GM23338 (cell line): ENCODE data around the gene CDHR5. TPM values are rescaled to one million over a fixed set of nuclear protein-coding genes. Genes with fewer than 3 reads are reported as not detected.

Source experiments
- ATAC-seq: fragments of 200-7000 bp; cut with Tn5 transposase; 3 replicates; pipeline ENCODE4 v1.9.1; 2020
- DNase-seq: peaks from one replicate; pipeline ENCODE4 v3.0.0-alpha.2; 2015; ENCODE audit warnings: low spot score
- H2AFZ ChIP-seq: fragments of 200-600 bp; sonication (generic); 2 replicates; pipeline ENCODE4 v1.8.0; 2016; ENCODE audit warnings: antibody characterized with exemption, mild to moderate bottlenecking, moderate library complexity
- H3F3A ChIP-seq: fragments of 200-600 bp; sonication (generic); replicated peaks from 2 replicates; pipeline ENCODE4 v1.8.0; 2017; ENCODE audit warnings: antibody characterized with exemption, mixed run types, low read depth
- H3K27ac ChIP-seq: fragments of 200-600 bp; sonication (generic); 2 replicates; pipeline ENCODE4 v1.6.1; 2016; ENCODE audit warnings: low read depth
- H3K27me3 ChIP-seq: fragments of 200-600 bp; sonication (generic); 2 replicates; pipeline ENCODE4 v1.8.0; 2016; ENCODE audit warnings: mild to moderate bottlenecking, mixed run types, moderate library complexity; ENCODE audit not compliant: insufficient read depth
- H3K36me3 ChIP-seq: fragments of 200-600 bp; sonication (generic); 2 replicates; pipeline ENCODE4 v1.8.0; 2016; ENCODE audit warnings: mild to moderate bottlenecking; ENCODE audit not compliant: insufficient read depth
- H3K4me1 ChIP-seq: fragments of 200-600 bp; sonication (generic); 2 replicates; pipeline ENCODE4 v1.8.0; 2016; ENCODE audit warnings: mild to moderate bottlenecking, moderate library complexity; ENCODE audit not compliant: insufficient read depth
- H3K4me2 ChIP-seq: fragments of 200-600 bp; sonication (generic); 2 replicates; pipeline ENCODE4 v1.7.1; 2017; ENCODE audit warnings: mixed run types
- H3K4me3 ChIP-seq: fragments of 200-600 bp; sonication (generic); 2 replicates; pipeline ENCODE4 v1.6.1; 2016; ENCODE audit warnings: mixed run types
- H3K79me2 ChIP-seq: fragments of 200-600 bp; sonication (generic); replicated peaks from 2 replicates; pipeline ENCODE4 v1.8.0; 2017; ENCODE audit warnings: mild to moderate bottlenecking; ENCODE audit not compliant: insufficient read depth
- H3K9me2 ChIP-seq: fragments of 200-600 bp; sonication (generic); 2 replicates; pipeline ENCODE4 v1.8.0; 2017; ENCODE audit not compliant: insufficient read depth
- H4K20me1 ChIP-seq: fragments of 200-600 bp; sonication (generic); replicated peaks from 2 replicates; pipeline ENCODE4 v1.8.0; 2017; ENCODE audit warnings: mild to moderate bottlenecking; ENCODE audit not compliant: insufficient read depth
- H3K27ac Mint-ChIP-seq: 2 replicates; pipeline ENCODE4 v1.8.0; 2020; ENCODE audit warnings: inconsistent platforms, mild to moderate bottlenecking, moderate library complexity, mixed read lengths
- H3K27me3 Mint-ChIP-seq: 3 replicates; pipeline ENCODE4 v1.8.0; 2022; ENCODE audit warnings: low read depth, mild to moderate bottlenecking, moderate library complexity, mixed read lengths, inconsistent platforms; ENCODE audit not compliant: insufficient read depth, poor library complexity
- H3K36me3 Mint-ChIP-seq: 3 replicates; pipeline ENCODE4 v1.8.0; 2021; ENCODE audit warnings: low read depth, mild to moderate bottlenecking, inconsistent platforms, moderate library complexity, mixed read lengths
- H3K4me1 Mint-ChIP-seq: 3 replicates; pipeline ENCODE4 v1.8.0; 2020; ENCODE audit warnings: mild to moderate bottlenecking, inconsistent platforms, mixed read lengths
- H3K4me3 Mint-ChIP-seq: 3 replicates; pipeline ENCODE4 v1.8.0; 2021; ENCODE audit warnings: moderate library complexity, mild to moderate bottlenecking, inconsistent platforms, mixed read lengths
- H3K9me3 Mint-ChIP-seq: 3 replicates; pipeline ENCODE4 v1.8.0; 2020; ENCODE audit warnings: moderate library complexity, mild to moderate bottlenecking, inconsistent platforms, mixed read lengths
- CREB1 ChIP-seq: fragments of 250-450 bp; sonication (Bioruptor Pico); IDR thresholded peaks from 2 replicates; pipeline ENCODE4 v1.5.0; 2020; ENCODE audit warnings: low read depth, mild to moderate bottlenecking, moderate library complexity
- EZH2 ChIP-seq: fragments of 200-600 bp; sonication (generic); IDR thresholded peaks from one replicate; pipeline ENCODE4 v1.8.0; 2017; ENCODE audit warnings: antibody characterized with exemption, mild to moderate bottlenecking, low read depth; ENCODE audit not compliant: unreplicated experiment
- EZH2phosphoT487 ChIP-seq: fragments of 200-600 bp; sonication (generic); IDR thresholded peaks from one replicate; pipeline ENCODE4 v1.8.1; 2018; ENCODE audit warnings: antibody characterized with exemption; ENCODE audit not compliant: unreplicated experiment
- JUNB ChIP-seq: IDR thresholded peaks from one replicate; pipeline ENCODE4 v1.6.1; 2016; ENCODE audit warnings: antibody characterized with exemption; ENCODE audit not compliant: unreplicated experiment
- NANOG ChIP-seq: IDR thresholded peaks from 2 replicates; pipeline ENCODE4 v1.6.1; 2016; ENCODE audit warnings: antibody characterized with exemption, borderline replicate concordance
- STAT1 ChIP-seq: IDR thresholded peaks from one replicate; pipeline ENCODE4 v1.6.1; 2016; ENCODE audit warnings: antibody characterized with exemption; ENCODE audit not compliant: unreplicated experiment
- ZNF331 ChIP-seq: fragments of 250-450 bp; sonication (Bioruptor Pico); IDR thresholded peaks from 2 replicates; pipeline ENCODE4 v1.5.0; 2020; ENCODE audit warnings: low read depth, mild to moderate bottlenecking, moderate library complexity
- polyA plus RNA-seq: library from polyadenylated mRNA; unstranded; fragments of >200 nt; fragmentation: Nextera tagmentation; extraction: Ambion mirVana; gene quantifications from 2 replicates; pipeline ENCODE4 v1.2.1, GENCODE V29; 2016
- total RNA-seq: library from RNA; depleted of rRNA; stranded (reverse); fragments of >200 nt; shearing (Covaris generic); gene quantifications from 2 replicates; pipeline ENCODE4 v1.2.3, GENCODE V29; 2014
- TF ChIP-seq, protein P1 (sequence below), 2 experiments: fragments of 200-600 bp in 1 of 2; sonication (generic) in 1 of 2; conservative IDR thresholded peaks; 2 replicates each; pipeline versions ENCODE4 v1.5.1 to v1.6.1; 2016 to 2017; ENCODE audit warnings: antibody characterized with exemption in 2 of 2, low read depth in 2 of 2, mild to moderate bottlenecking in 2 of 2, moderate library complexity in 1 of 2
- TF ChIP-seq, protein P2 (sequence below): IDR thresholded peaks from one replicate; pipeline ENCODE4 v1.6.1; 2018; ENCODE audit warnings: antibody characterized with exemption; ENCODE audit not compliant: unreplicated experiment

Gene CDHR5
- total and polyA plus RNA-seq, 2 experiments from 2014 or later, result not detected

DNA sequence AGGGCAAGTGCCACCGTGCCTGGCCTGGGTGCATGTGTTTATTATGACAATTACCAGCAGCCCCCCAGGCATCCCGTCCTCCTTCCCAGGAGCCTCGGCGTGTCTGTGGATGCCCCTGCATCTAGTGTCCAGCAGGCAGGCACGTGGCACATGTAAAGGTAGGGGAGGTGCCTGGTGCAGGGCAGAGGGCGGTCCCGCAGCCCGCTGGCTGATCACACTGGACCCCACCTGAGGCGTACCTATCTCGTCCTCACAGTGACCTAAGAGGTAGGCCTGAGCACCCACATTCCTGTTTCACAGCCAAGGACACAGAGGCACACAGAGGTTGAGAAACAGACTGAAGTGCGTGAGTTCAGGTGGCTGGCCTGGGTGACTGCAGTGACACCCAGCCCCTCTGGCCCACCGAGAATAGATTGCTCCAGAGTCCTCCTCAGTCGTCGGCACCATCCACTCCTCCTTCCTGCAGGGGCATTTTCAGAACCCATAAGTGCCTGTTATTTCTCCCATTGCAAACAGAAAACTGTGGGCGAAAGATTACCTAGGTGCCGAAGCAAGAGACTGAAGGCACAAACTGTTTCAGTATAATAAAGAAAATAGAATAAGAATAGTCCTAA lies 51.5 kb downstream of the CDHR5 start:
- Histone ChIP-seq H3K4me3 (no peak overlapping the region), H3K79me2 (peaks cover 16% of the 10 kb centered on the region), H3K36me3 (no peaks in the 10 kb centered on the region), H3F3A (peaks cover 13% of the 10 kb centered on the region; the same call in 1 of the 2 replicates), H3K27ac (no peak overlapping the region), H3K4me2 (no peak overlapping the region), H4K20me1 (peaks cover 14% of the 10 kb centered on the region), H3K9me2 (no peaks in the 10 kb centered on the region), H3K4me1 (peaks cover 21% of the 10 kb centered on the region), H2AFZ (no peak overlapping the region), H3K27me3 (peaks cover 33% of the 10 kb centered on the region)
- no peaks in the 10 kb centered on the region; the same call in 2 of the 3 replicates for H3K36me3 Mint-ChIP-seq
- ATAC-seq, result no peak
- no peak overlapping the region for H3K27ac Mint-ChIP-seq
- H3K4me3 Mint-ChIP-seq, result no peak overlapping the region
- DNase-seq, result no peak
- peaks cover 31% of the 10 kb centered on the region for H3K27me3 Mint-ChIP-seq
- H3K4me1 Mint-ChIP-seq, result peaks cover 29% of the 10 kb centered on the region
- no peak for TF ChIP-seq STAT1
- no peaks in the 10 kb centered on the region; the same call in 2 of the 3 replicates for H3K9me3 Mint-ChIP-seq

DNA sequence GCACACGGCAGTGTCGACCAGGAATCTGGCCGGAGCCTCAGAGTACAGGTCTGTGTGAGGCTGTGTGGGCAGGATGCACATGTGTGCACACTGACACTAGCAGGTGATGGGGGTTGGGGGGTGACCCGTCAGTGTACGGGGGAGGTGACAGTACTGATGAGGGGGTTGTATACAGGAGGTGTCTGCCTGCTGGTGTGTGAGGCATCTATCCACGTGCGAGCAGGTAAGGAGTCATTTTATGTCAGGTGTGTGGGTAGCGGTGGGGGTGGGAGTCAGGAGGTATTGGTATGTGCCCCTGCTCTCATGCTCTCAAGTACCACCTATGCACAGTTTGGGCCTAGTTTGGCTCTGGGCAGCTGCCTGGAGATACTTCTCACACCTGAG lies 53.0 kb downstream of the CDHR5 start:
- no peak overlapping the region for H2AFZ ChIP-seq
- peaks cover 1% of the 10 kb centered on the region for H3K79me2 ChIP-seq
- H4K20me1 ChIP-seq, result no peaks in the 10 kb centered on the region; the same call in none of the 2 replicates
- H3K4me2 ChIP-seq, result peak overlapping the region; percentile 60; the same call in 1 of the 2 replicates
- peaks cover 33% of the 10 kb centered on the region for H3K27me3 ChIP-seq
- H3K4me3 ChIP-seq, result no peak overlapping the region
- H3K36me3 Mint-ChIP-seq, result no peaks in the 10 kb centered on the region
- peaks cover 11% of the 10 kb centered on the region; the same call in 1 of the 2 replicates for H3K4me1 ChIP-seq
- no peaks in the 10 kb centered on the region for H3K36me3 ChIP-seq
- H3K27me3 Mint-ChIP-seq, result peaks cover 36% of the 10 kb centered on the region
- no peak overlapping the region for H3K27ac Mint-ChIP-seq
- H3K4me3 Mint-ChIP-seq, result peak overlapping the region; percentile 27; the same call in 2 of the 3 replicates
- no peaks in the 10 kb centered on the region for H3K9me3 Mint-ChIP-seq
- TF ChIP-seq, protein P1, sequence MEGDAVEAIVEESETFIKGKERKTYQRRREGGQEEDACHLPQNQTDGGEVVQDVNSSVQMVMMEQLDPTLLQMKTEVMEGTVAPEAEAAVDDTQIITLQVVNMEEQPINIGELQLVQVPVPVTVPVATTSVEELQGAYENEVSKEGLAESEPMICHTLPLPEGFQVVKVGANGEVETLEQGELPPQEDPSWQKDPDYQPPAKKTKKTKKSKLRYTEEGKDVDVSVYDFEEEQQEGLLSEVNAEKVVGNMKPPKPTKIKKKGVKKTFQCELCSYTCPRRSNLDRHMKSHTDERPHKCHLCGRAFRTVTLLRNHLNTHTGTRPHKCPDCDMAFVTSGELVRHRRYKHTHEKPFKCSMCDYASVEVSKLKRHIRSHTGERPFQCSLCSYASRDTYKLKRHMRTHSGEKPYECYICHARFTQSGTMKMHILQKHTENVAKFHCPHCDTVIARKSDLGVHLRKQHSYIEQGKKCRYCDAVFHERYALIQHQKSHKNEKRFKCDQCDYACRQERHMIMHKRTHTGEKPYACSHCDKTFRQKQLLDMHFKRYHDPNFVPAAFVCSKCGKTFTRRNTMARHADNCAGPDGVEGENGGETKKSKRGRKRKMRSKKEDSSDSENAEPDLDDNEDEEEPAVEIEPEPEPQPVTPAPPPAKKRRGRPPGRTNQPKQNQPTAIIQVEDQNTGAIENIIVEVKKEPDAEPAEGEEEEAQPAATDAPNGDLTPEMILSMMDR (conservative IDR thresholded peaks at IDR 0.05; ENCODE audit: low read depth in 2 of 2), result no peak
- TF ChIP-seq EZH2phosphoT487, result no peak
- TF ChIP-seq JUNB, result no peak
- TF ChIP-seq NANOG, result no peak
- TF ChIP-seq, protein P2, sequence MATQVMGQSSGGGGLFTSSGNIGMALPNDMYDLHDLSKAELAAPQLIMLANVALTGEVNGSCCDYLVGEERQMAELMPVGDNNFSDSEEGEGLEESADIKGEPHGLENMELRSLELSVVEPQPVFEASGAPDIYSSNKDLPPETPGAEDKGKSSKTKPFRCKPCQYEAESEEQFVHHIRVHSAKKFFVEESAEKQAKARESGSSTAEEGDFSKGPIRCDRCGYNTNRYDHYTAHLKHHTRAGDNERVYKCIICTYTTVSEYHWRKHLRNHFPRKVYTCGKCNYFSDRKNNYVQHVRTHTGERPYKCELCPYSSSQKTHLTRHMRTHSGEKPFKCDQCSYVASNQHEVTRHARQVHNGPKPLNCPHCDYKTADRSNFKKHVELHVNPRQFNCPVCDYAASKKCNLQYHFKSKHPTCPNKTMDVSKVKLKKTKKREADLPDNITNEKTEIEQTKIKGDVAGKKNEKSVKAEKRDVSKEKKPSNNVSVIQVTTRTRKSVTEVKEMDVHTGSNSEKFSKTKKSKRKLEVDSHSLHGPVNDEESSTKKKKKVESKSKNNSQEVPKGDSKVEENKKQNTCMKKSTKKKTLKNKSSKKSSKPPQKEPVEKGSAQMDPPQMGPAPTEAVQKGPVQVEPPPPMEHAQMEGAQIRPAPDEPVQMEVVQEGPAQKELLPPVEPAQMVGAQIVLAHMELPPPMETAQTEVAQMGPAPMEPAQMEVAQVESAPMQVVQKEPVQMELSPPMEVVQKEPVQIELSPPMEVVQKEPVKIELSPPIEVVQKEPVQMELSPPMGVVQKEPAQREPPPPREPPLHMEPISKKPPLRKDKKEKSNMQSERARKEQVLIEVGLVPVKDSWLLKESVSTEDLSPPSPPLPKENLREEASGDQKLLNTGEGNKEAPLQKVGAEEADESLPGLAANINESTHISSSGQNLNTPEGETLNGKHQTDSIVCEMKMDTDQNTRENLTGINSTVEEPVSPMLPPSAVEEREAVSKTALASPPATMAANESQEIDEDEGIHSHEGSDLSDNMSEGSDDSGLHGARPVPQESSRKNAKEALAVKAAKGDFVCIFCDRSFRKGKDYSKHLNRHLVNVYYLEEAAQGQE, result no peak
- no peak for TF ChIP-seq ZNF331 (CRISPR knock-in tag)
- no peak for TF ChIP-seq EZH2
- TF ChIP-seq CREB1 (CRISPR knock-in tag), result no peak
- peaks cover 21% of the 10 kb centered on the region for H3K4me1 Mint-ChIP-seq
- H3F3A ChIP-seq, result peaks cover 2% of the 10 kb centered on the region; the same call in 1 of the 2 replicates
- no peak for DNase-seq
- ATAC-seq, result no peak
- no peak overlapping the region for H3K27ac ChIP-seq
- H3K9me2 ChIP-seq, result no peaks in the 10 kb centered on the region
